BLaER1 (cell line): Measurements from ENCODE around the gene ITGA3.

Experiments used
- H3K27ac ChIP-seq: shearing (Covaris generic); formaldehyde crosslinking; 2 replicates; pipeline ENCODE4 v1.8.1; 2022
- H3K27me3 ChIP-seq: shearing (Covaris generic); formaldehyde crosslinking; 2 replicates; pipeline ENCODE4 v1.8.1; 2022
- H3K36me3 ChIP-seq: shearing (Covaris generic); formaldehyde crosslinking; 2 replicates; pipeline ENCODE4 v1.8.1; 2022
- H3K4me1 ChIP-seq: shearing (Covaris generic); formaldehyde crosslinking; 2 replicates; pipeline ENCODE4 v1.8.1; 2022
- H3K4me2 ChIP-seq: shearing (Covaris generic); formaldehyde crosslinking; 2 replicates; pipeline ENCODE4 v1.8.1; 2022
- H3K4me3 ChIP-seq: shearing (Covaris generic); formaldehyde crosslinking; 2 replicates; pipeline ENCODE4 v1.8.1; 2022
- H3K9ac ChIP-seq: shearing (Covaris generic); formaldehyde crosslinking; 2 replicates; pipeline ENCODE4 v1.8.1; 2022
- H3K9me3 ChIP-seq: shearing (Covaris generic); formaldehyde crosslinking; 2 replicates; pipeline ENCODE4 v1.8.1; 2022
- H4K20me1 ChIP-seq: shearing (Covaris generic); formaldehyde crosslinking; 2 replicates; pipeline ENCODE4 v1.8.1; 2022
- Cebpa-rat ChIP-seq: shearing (Covaris generic); IDR thresholded peaks from 2 replicates; pipeline ENCODE4 v1.8.1; 2022

ITGA3 gene

DNA sequence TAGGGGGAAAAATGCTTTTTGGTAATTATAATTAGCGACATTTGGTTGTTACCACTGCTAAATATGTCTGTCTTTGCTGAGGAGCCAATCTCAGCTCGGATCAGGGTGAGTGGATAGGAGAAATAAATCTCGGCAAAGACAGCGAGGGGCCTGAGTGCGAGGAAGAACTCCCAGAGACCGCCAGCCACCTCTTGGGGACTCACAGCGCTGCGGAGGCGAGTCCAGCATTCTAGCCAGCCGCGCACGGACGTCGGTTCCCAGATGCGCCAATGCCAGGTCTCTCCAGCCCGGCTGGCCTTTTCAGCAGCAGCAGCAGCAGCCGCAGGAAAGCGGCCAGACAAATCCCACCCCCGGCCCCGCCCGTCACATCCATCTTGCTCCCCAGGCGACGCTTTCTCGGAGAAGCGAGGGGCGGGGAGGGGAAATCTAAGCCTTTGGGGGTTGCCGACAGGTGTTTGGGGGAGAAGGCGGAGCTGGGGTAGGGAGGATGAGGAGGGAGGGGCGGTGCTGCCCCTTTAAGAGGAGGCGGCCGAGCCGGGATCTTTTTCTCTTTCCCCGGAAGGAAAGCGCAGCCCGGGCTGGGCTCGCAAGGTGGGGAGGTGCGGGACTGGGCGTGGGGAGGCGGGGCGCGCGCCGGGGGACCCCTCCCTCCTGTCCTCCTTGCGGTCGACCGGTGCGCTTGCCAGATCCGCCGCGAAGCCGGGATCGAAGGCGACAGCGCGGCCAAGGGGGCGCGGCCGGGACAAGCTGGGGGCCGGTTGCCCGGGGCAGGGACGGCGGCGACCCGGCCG lies at the start of gene ITGA3:
TSS of gene ITGA3 (plus strand) at position 685 of the 791 bp plus-strand sequence. CDS start 330 bp downstream, outside the sequence.
- Histone ChIP-seq H3K36me3 (no peaks in the 10 kb centered on the region), H3K27ac (no peak within 1 kb of the TSS), H3K9ac (peak within 1 kb of the TSS; percentile 29; the same call in 1 of the 2 replicates), H4K20me1 (peaks cover 41% of the 10 kb centered on the region), H3K4me3 (peak within 1 kb of the TSS; percentile 81), H3K4me1 (peaks cover 68% of the 10 kb centered on the region), H3K4me2 (peak within 1 kb of the TSS; percentile 99), H3K9me3 (no peaks in the 10 kb centered on the region), H3K27me3 (peaks cover 58% of the 10 kb centered on the region)
- no peak for TF ChIP-seq Cebpa-rat

DNA sequence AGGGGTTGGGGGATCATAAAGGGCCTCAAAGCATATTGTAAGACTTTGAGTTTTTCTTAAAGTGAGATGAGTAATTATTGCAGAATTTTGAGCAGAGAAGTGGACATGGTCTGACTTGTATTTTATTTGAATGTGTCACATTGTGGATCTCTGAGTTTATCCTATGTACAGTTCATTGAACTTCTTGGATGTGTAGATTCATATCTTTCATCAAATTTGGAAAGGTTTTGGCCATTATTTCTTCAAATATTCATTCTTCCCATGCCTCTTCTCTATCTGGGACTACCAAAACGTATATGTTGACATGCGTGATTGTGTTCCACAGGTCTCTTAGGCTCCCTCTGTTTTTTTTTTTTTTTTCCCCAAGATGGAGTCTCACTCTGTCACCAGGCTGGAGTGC lies 46.6 kb upstream of the ITGA3 start:
- no peaks in the 10 kb centered on the region for H3K27me3 ChIP-seq
- H3K9ac ChIP-seq: no peak overlapping the region
- no peak for TF ChIP-seq Cebpa-rat
- no peak overlapping the region for H3K4me3 ChIP-seq
- H4K20me1 ChIP-seq: no peaks in the 10 kb centered on the region
- H3K4me2 ChIP-seq: no peak overlapping the region
- no peaks in the 10 kb centered on the region for H3K36me3 ChIP-seq
- no peak overlapping the region for H3K27ac ChIP-seq
- H3K4me1 ChIP-seq: peaks cover 20% of the 10 kb centered on the region
- peaks cover 32% of the 10 kb centered on the region for H3K9me3 ChIP-seq

DNA sequence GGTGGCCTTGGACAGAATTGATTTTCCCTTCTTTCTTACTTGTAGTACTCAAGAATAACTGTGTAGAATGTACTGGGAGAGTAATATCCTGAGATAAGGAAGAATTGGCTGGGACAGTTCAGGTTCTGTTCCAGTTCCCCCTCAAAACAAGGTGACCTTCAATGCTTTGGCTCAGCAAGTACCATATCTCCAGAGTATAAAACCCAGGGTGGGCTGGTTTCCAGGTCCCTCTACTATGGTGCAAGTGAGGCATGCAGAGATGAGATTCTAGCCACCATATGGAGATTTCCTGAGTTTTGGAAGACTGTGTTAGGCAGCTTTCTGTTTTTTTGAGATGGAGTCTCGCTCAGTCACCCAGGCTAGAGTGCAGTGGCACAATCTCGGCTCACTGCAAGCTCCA lies 42.8 kb upstream of the ITGA3 start:
- Histone ChIP-seq H3K9me3 (peaks cover 42% of the 10 kb centered on the region), H3K36me3 (no peaks in the 10 kb centered on the region), H3K4me2 (no peak overlapping the region), H3K4me1 (peaks cover under 1% of the 10 kb centered on the region; the same call in 1 of the 2 replicates), H3K9ac (no peak overlapping the region), H3K27ac (no peak overlapping the region), H3K27me3 (no peaks in the 10 kb centered on the region), H3K4me3 (no peak overlapping the region), H4K20me1 (no peaks in the 10 kb centered on the region)
- TF ChIP-seq Cebpa-rat: no peak

DNA sequence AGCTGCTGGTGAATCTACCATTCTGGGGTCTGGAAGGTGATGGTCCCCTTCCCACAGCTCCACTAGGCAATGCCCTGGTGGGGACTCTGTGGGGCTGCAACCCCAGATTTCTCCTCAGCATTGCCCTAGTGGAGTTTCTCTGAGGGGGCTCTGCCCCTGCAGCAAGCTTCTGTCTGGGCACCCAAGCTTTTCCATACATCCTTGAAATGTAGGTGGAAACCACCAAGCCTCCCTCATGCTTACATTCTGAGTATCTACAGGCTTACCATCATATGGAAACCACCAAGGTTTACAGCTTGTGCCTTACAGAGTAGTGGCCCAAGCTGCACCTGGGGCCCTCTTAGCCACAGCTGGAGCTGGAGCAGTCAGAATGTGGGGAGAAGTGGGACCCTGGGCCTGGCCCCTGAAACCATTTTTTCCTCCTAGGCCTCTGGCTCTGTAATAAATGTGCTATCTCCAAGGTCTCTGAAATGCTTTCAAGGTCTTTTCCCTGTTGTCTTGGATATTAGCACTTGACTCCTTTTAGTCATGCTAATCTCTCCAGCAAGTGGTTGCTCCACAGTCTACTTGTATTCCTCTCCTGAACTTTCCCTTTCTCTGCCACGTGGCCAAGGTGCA lies 41.3 kb upstream of the ITGA3 start:
- H3K27ac ChIP-seq: no peak overlapping the region
- no peaks in the 10 kb centered on the region; the same call in 1 of the 2 replicates for H3K4me1 ChIP-seq
- H3K9me3 ChIP-seq: peaks cover 34% of the 10 kb centered on the region
- H3K36me3 ChIP-seq: no peaks in the 10 kb centered on the region
- H3K27me3 ChIP-seq: no peaks in the 10 kb centered on the region
- H3K9ac ChIP-seq: no peak overlapping the region
- no peaks in the 10 kb centered on the region for H4K20me1 ChIP-seq
- no peak for TF ChIP-seq Cebpa-rat
- H3K4me3 ChIP-seq: 0 out of 2 replicates have a peak overlapping the region, but pooled peaks have one; percentile 5
- H3K4me2 ChIP-seq: no peak overlapping the region

DNA sequence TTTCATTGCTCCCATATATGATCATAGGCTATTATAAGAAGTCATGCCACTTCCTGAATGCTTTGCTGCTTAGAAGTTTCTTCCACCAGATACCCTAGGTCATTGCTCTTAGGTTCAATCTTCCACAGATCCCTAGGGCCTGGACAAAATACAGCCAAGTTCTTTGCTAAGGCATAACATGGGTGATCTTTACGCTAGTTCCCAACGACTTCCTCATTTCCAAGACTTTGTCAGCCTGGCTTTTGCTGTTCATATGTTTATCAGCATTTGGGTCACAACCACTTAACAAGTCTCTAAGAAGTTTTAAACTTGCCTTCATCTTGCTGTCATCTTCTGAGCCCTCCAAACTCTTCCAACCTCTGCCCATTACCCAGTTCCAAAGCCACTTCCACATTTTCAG lies 40.8 kb upstream of the ITGA3 start:
- no peak for TF ChIP-seq Cebpa-rat
- Histone ChIP-seq H3K4me1 (no peaks in the 10 kb centered on the region; the same call in 1 of the 2 replicates), H3K9ac (no peak overlapping the region), H3K36me3 (no peaks in the 10 kb centered on the region), H4K20me1 (no peaks in the 10 kb centered on the region), H3K9me3 (peaks cover 28% of the 10 kb centered on the region), H3K27ac (no peak overlapping the region), H3K4me2 (no peak overlapping the region), H3K27me3 (no peaks in the 10 kb centered on the region), H3K4me3 (no peak overlapping the region)

DNA sequence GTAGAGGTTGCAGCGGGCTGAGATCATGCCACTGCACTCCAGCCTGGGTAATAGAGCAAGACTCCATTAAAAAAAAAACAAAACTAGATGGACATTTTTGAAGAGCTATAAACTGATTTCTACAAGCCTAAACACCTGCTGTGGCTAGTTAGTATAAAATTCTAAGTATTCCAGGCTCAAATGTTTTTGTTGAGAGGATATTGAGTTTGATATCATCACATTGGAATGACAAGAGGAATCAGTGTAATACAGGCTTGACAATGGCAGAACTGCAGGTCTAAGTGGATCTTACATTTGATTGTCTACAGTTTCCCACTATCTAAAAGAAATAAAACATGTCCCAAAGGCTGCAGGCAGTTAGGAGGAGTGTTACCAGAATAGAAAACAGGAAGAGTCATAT lies 37.0 kb upstream of the ITGA3 start:
- TF ChIP-seq Cebpa-rat: no peak
- no peaks in the 10 kb centered on the region for H4K20me1 ChIP-seq
- H3K36me3 ChIP-seq: no peaks in the 10 kb centered on the region
- H3K9ac ChIP-seq: no peak overlapping the region
- no peaks in the 10 kb centered on the region; the same call in 1 of the 2 replicates for H3K4me1 ChIP-seq
- 0 out of 2 replicates have a peak, but pooled peaks cover 5% of the 10 kb centered on the region for H3K27me3 ChIP-seq
- no peak overlapping the region for H3K4me3 ChIP-seq
- H3K9me3 ChIP-seq: peaks cover 14% of the 10 kb centered on the region
- no peak overlapping the region for H3K27ac ChIP-seq
- H3K4me2 ChIP-seq: peak overlapping the region; percentile 17; the same call in 1 of the 2 replicates

DNA sequence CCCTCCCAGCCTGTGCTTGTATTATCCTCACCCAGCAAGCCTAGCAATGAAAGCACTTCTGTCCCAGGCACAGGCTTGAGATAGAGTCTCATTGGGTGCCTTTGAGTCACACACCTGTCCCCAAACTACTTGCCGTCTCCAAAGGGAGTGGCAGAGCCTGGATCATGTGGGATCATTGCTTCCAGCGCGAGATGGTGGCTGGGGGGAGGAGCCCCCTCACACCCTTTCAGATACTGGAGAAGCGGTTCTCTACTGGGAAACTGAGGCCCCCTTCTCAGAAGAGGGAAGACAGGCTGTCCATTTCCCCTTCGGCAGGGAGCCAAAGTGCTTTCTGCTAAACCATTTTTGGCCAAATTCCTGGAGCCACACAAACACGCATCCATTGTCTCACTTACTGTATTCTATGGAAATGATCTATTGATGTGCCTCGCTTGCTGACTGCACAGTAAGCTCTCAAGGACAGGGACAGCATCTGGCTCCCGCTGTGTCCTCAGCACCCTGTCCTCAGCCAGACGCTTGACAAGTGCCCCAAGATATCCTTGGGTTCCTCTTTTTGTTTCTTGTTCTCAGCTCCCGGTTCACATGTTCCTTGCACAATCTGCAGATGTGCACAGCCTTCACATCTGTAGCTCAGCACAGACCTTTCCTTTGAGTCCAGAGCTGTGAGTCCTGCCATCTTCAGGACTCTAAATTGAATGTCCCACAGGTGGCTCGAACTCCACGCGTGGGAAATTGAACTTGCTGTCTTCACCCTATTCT lies 34.9 kb upstream of the ITGA3 start:
- Histone ChIP-seq H3K4me1 (no peaks in the 10 kb centered on the region; the same call in 1 of the 2 replicates), H3K9me3 (no peaks in the 10 kb centered on the region), H4K20me1 (peaks cover 2% of the 10 kb centered on the region; the same call in 1 of the 2 replicates), H3K9ac (no peak overlapping the region), H3K36me3 (no peaks in the 10 kb centered on the region), H3K4me3 (no peak overlapping the region), H3K4me2 (no peak overlapping the region), H3K27me3 (peaks cover 10% of the 10 kb centered on the region), H3K27ac (no peak overlapping the region)
- TF ChIP-seq Cebpa-rat: no peak

DNA sequence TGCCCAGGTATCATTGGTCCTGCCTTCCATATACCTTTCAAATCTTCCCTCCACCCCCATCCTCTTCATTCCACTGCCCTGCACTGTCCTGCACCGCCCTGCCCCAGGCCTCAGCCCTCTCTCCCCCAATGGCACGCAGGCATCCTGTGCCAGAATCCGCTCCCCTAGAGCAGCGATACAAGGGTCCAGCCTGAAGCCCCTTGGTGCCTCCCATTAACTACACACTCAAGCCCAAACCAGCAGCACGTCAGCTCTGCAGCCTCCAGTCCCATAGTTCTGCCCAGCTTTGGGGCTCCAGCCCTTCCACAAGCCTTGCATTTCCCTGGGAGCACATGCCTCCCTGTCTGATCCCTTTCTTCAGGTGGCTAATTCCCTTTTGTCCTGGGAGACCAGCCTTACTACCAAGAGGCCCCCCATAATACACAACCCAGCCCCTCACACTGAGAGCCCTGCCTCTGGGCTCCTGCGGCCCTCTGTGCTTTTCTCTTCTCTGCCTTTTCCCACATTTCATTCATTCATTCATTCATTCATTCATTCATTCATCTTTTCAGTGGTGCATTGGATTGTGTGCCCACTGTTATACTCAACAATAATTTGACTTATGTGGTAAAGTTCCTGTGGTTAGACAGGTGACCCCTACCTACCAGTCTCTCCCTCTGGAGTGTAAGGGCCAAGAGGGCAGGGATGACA lies 34.1 kb upstream of the ITGA3 start:
- Histone ChIP-seq H3K27ac (no peak overlapping the region), H3K4me3 (no peak overlapping the region), H3K9me3 (no peaks in the 10 kb centered on the region), H3K4me1 (peaks cover 4% of the 10 kb centered on the region; the same call in 1 of the 2 replicates), H3K9ac (no peak overlapping the region), H3K27me3 (peaks cover 18% of the 10 kb centered on the region), H3K4me2 (no peak overlapping the region), H3K36me3 (no peaks in the 10 kb centered on the region), H4K20me1 (peaks cover 10% of the 10 kb centered on the region)
- no peak for TF ChIP-seq Cebpa-rat

DNA sequence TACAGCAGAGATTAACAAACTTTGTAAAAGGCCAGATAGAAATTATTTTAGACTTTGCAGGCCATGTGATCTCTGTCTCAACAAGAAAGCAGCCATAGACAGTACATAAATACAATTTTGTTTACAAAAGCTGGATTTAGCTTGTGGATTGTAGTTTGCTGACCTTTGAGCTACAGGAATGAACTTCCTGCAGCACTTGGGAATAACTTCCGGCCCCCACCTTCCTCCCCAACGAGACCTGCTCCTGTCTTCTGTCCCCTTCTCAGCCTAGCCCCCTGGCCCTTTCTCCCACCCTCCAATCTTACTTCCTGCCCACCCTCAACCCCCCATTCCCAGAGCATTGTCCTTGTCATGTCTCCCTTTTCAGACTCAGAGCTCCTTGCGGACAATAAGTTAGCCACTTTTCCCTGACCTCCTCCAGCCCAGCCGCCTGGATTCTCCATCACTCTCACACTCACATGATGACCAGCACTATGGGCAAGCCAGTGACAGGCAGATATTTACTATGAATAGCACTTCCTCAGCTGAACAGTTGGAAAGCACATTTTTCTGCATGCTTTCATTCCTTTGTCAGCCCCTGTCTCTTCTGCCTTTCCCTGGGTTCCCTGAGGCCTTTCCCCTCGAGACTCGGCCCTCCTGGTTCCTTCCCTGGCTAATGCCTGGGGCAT lies 33.3 kb upstream of the ITGA3 start:
- Histone ChIP-seq H3K27me3 (peaks cover 25% of the 10 kb centered on the region), H3K4me3 (no peak overlapping the region), H3K4me2 (no peak overlapping the region), H4K20me1 (peaks cover 18% of the 10 kb centered on the region), H3K27ac (no peak overlapping the region), H3K9me3 (no peaks in the 10 kb centered on the region), H3K4me1 (peaks cover 11% of the 10 kb centered on the region), H3K9ac (no peak overlapping the region), H3K36me3 (no peaks in the 10 kb centered on the region)
- TF ChIP-seq Cebpa-rat: no peak
